Measurements from ENCODE around the gene LRCH1. TPM values are rescaled to one million over a fixed set of nuclear protein-coding genes. Genes with fewer than 3 reads are reported as not detected.
A peak's percentile ranks its signal among the peaks of the same experiment; 100 is the strongest.

LRCH1 gene
- total RNA-seq, 1 donor from 2014 or later: 17.0 TPM

GRCh38 chr13:46519182-46519581, 33.8 kb upstream of the LRCH1 start:
- no peak for DNase-seq (ENCODE audit: low read depth)
- TF ChIP-seq CTCF (conservative IDR thresholded peaks at IDR 0.05; ENCODE audit: low read depth, low read length): no peak
- no peak overlapping the region for H3K4me3 ChIP-seq (ENCODE audit: low read depth, low read length)

GRCh38 chr13:46520166-46520565, 32.8 kb upstream of the LRCH1 start:
- no peak for DNase-seq (ENCODE audit: low read depth)
- no peak for TF ChIP-seq CTCF (conservative IDR thresholded peaks at IDR 0.05; ENCODE audit: low read depth, low read length)
- H3K4me3 ChIP-seq (ENCODE audit: low read depth, low read length): no peak overlapping the region

GRCh38 chr13:46521486-46521885, 31.5 kb upstream of the LRCH1 start:
- no peak for DNase-seq (ENCODE audit: low read depth)
- TF ChIP-seq CTCF (conservative IDR thresholded peaks at IDR 0.05; ENCODE audit: low read depth, low read length): no peak
- H3K4me3 ChIP-seq (ENCODE audit: low read depth, low read length): no peak overlapping the region

- no peak overlapping the region for H3K4me3 ChIP-seq (ENCODE audit: low read depth, low read length)
- no peak for DNase-seq (ENCODE audit: low read depth)
- TF ChIP-seq CTCF (conservative IDR thresholded peaks at IDR 0.05; ENCODE audit: low read depth, low read length): no peak
Observed at GRCh38 chr13:46521921-46522747, 30.8 kb upstream of the LRCH1 start.

GRCh38 chr13:46522748-46523030, 30.3 kb upstream of the LRCH1 start:
- TF ChIP-seq CTCF (conservative IDR thresholded peaks at IDR 0.05; ENCODE audit: low read depth, low read length): no peak
- DNase-seq (ENCODE audit: low read depth): no peak
- no peak overlapping the region for H3K4me3 ChIP-seq (ENCODE audit: low read depth, low read length)

- DNase-seq (ENCODE audit: low read depth): peak; percentile 42
- no peak overlapping the region for H3K4me3 ChIP-seq (ENCODE audit: low read depth, low read length)
- TF ChIP-seq CTCF (conservative IDR thresholded peaks at IDR 0.05; ENCODE audit: low read depth, low read length): no peak
Observed at GRCh38 chr13:46523972-46524752, 28.8 kb upstream of the LRCH1 start.

All from epithelial cell of proximal tubule (primary cell).